Activated CD4-positive, alpha-beta T cell treated with anti-CD3 and anti-CD28 coated beads for 36 hours (primary cell): Measurements from ENCODE around the gene CLTCL1. TPM values are rescaled to one million over a fixed set of nuclear protein-coding genes. Genes with fewer than 3 reads are reported as not detected.
"Not testable (repeated sequence)": the region's sequence is repeated elsewhere in the genome, so short reads cannot be mapped to it uniquely, and the experiment has no call there.

ENCODE experiments used
- ATAC-seq: fragments of 200-7000 bp; cut with Tn5 transposase; one replicate; pipeline ENCODE4 v1.10.0; 2021; ENCODE audit warnings: mild to moderate bottlenecking, moderate library complexity
- CTCF ChIA-PET: fragments of 350-600 bp; sonication (Branson Sonifier 250); formaldehyde crosslinking; loops from one replicate; lab custom pipeline; 2021; ENCODE audit warnings: antibody characterized with exemption; lab: Charles Lee
- POLR2A ChIA-PET: fragments of 350-600 bp; sonication (Branson Sonifier 250); formaldehyde crosslinking; loops from one replicate; lab custom pipeline; 2021; ENCODE audit warnings: antibody characterized with exemption, inconsistent platforms; lab: Charles Lee
- DNase-seq: peaks from one replicate; pipeline ENCODE4 v3.0.0-alpha.2; 2020
- H3K27ac Mint-ChIP-seq: one replicate; pipeline ENCODE4 v1.8.0; 2021; ENCODE audit warnings: mixed read lengths
- H3K27me3 Mint-ChIP-seq: one replicate; pipeline ENCODE4 v1.8.0; 2021; ENCODE audit warnings: mixed read lengths
- H3K36me3 Mint-ChIP-seq: one replicate; pipeline ENCODE4 v1.8.0; 2021; ENCODE audit warnings: low read depth, mixed read lengths
- H3K4me1 Mint-ChIP-seq: one replicate; pipeline ENCODE4 v1.8.0; 2021; ENCODE audit warnings: mixed read lengths
- H3K4me3 Mint-ChIP-seq: one replicate; pipeline ENCODE4 v1.8.0; 2021; ENCODE audit warnings: mild to moderate bottlenecking, moderate library complexity, mixed read lengths
- H3K9me3 Mint-ChIP-seq: one replicate; pipeline ENCODE4 v1.8.0; 2021; ENCODE audit warnings: low read depth, mixed read lengths
- intact Hi-C, 2 experiments: fragments of 100-400 bp; cut with DNase I in 1 of 2; cut with micrococcal nuclease in 1 of 2; formaldehyde crosslinking; loops; one replicate each; pipeline versions ENCODE4 v1.14.2 to v1.15.1; 2022 to 2024; cut with DNase I, micrococcal nuclease
- total RNA-seq, 2 experiments: library from RNA; stranded (reverse); gene quantifications; one replicate each; pipeline ENCODE4 v1.2.3, GENCODE V29; 2021

The CLTCL1 gene
- total RNA-seq, 2 experiments from 2014 or later, result 0.76 to 1.2 TPM

DNA sequence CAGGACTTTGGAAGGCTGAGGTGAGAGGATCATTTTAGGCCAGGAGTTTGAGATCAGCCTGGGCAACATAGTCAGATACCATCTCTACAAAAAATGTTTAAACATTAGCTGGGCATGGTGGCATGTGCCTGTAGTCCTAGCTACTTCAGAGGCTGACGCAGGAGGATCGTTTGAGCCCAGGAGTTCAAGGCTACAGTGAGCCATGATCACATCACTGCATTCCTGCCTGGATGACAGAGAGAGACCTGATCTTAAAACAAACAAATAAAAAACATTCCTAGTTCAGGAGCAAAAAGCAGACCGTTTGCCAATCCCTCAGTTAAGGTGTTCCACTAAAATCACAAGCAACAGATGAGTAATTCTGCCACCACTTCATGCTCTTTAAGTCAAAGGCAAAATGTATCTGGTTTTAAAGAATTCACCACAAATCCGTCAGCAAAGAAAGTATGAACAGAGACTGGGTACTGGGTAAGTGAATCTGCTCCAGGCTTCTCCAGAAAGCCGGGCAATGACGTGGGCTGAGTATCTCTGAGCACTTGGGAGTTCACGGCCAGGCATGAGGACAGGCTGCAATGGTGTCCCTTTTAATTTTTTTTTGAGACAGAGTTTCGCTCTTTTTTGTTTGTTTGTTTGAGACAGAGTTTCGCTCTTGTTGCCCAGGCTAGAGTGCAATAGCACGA, 19.5 kb downstream of the CLTCL1 start:
- intact Hi-C loops, result no loop called here
- Mint-ChIP-seq H3K36me3 (peaks cover 4% of the 10 kb centered on the region), H3K27ac (no peak overlapping the region), H3K9me3 (peaks cover 4% of the 10 kb centered on the region), H3K4me3 (no peak overlapping the region), H3K27me3 (no peaks in the 10 kb centered on the region), H3K4me1 (no peaks in the 10 kb centered on the region)
- CTCF ChIA-PET, result interaction anchor here (0.6 kb wide), 1 partner anchor 8 kb away, joined by 3 read pairs; no protein-coding TSS in a partner anchor
- DNase-seq (no peak), ATAC-seq (no peak)
- POLR2A ChIA-PET, result no interaction called here

- no peak overlapping the region for H3K4me3 Mint-ChIP-seq
- POLR2A ChIA-PET, result no interaction called here
- H3K36me3 Mint-ChIP-seq, result peaks cover 7% of the 10 kb centered on the region
- CTCF ChIA-PET, result interaction anchor here (1.1 kb wide), 1 partner anchor 8 kb away, joined by 3 read pairs; no protein-coding TSS in a partner anchor
- ATAC-seq (no peak), DNase-seq (no peak)
- intact Hi-C loops, result no loop called here
- H3K4me1 Mint-ChIP-seq, result no peaks in the 10 kb centered on the region
- peaks cover 10% of the 10 kb centered on the region for H3K9me3 Mint-ChIP-seq
- no peak overlapping the region for H3K27ac Mint-ChIP-seq
- H3K27me3 Mint-ChIP-seq, result no peaks in the 10 kb centered on the region
Measured at GRCh38 chr22:19271273-19271855, 20.2 kb downstream of the CLTCL1 start.

GRCh38 chr22:19270873-19271272, 20.6 kb downstream of the CLTCL1 start:
- DNase-seq, result no peak
- Mint-ChIP-seq H3K9me3 (peaks cover 14% of the 10 kb centered on the region), H3K36me3 (peaks cover 7% of the 10 kb centered on the region), H3K4me3 (no peak overlapping the region), H3K27me3 (no peaks in the 10 kb centered on the region), H3K4me1 (no peaks in the 10 kb centered on the region), H3K27ac (no peak overlapping the region)
- POLR2A ChIA-PET, result no interaction called here
- CTCF ChIA-PET, result interaction anchor here (1.1 kb wide), 1 partner anchor 9 kb away, joined by 3 read pairs; no protein-coding TSS in a partner anchor
- ATAC-seq, result no peak
- intact Hi-C loops, result no loop called here

DNA sequence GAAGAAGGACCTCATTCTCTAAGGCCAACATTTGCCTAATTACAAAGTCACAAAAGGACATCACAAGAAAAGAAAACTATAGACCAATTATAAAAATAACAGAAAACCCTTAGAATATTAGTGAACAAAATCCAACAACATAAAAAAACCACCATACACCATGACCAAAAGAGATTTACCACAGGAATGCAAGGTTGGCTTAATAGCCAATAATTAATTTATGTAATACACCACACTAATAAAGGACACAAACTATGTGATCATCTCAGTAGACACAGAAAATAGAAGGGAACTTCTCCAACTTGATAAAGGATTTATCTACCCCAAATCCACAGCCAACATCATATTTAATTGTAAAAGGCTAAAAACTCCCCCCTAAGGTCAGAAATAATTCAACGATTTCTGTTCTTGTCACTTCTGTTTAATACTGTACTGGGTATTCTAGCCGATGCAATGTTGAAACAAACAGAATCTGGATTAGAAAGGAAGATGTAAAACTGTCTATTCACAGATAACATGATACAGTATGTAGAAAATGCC, 24.9 kb downstream of the CLTCL1 start:
- Mint-ChIP-seq H3K9me3 (peaks cover 14% of the 10 kb centered on the region), H3K4me3 (no peak overlapping the region), H3K27ac (no peak overlapping the region), H3K4me1 (no peaks in the 10 kb centered on the region), H3K27me3 (no peaks in the 10 kb centered on the region), H3K36me3 (peaks cover 7% of the 10 kb centered on the region)
- ChIA-PET CTCF (no interaction called here), POLR2A (no interaction called here)
- DNase-seq (no peak), ATAC-seq (no peak)
- intact Hi-C loops, result no loop called here

- ChIA-PET CTCF (interaction anchor here (1.0 kb wide), 1 partner anchor 44 kb away, joined by 3 read pairs; no protein-coding TSS in a partner anchor), POLR2A (no interaction called here)
- no peak for ATAC-seq
- no peak overlapping the region for H3K4me3 Mint-ChIP-seq
- H3K9me3 Mint-ChIP-seq, result peaks cover 14% of the 10 kb centered on the region
- peaks cover 7% of the 10 kb centered on the region for H3K36me3 Mint-ChIP-seq
- no peak overlapping the region for H3K27ac Mint-ChIP-seq
- peaks cover 1% of the 10 kb centered on the region for H3K4me1 Mint-ChIP-seq
- DNase-seq, result no peak
- H3K27me3 Mint-ChIP-seq, result no peaks in the 10 kb centered on the region
- intact Hi-C loops, result no loop called here
Measured at GRCh38 chr22:19265779-19266178, 25.7 kb downstream of the CLTCL1 start.

DNA sequence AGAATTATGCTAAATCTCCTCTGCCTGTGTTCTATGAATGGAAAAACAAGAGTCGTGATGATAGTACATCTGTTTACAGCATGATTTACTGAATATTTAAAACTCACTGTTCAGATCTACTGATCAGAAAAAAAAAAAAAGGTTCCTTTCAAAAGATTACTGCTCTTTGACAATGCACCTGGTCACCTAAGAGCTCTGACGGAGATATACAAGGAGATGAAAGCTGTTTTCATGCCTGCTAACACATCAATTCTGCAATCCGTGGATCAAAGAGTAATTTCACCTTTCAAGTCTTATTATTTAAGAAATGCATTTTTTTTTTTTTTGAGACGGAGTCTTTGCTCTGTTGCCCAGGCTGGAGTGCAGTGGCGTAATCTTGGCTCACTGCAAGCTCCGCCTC, 30.7 kb downstream of the CLTCL1 start:
- DNase-seq, result no peak
- ATAC-seq, result no peak
- H3K36me3 Mint-ChIP-seq, result peaks cover 2% of the 10 kb centered on the region
- H3K27ac Mint-ChIP-seq, result no peak overlapping the region
- H3K9me3 Mint-ChIP-seq, result no peaks in the 10 kb centered on the region
- intact Hi-C loops, result no loop called here
- CTCF ChIA-PET, result interaction anchor here (0.6 to 0.8 kb wide), 2 partner anchors 15 to 185 kb away, joined by 3 to 4 read pairs; no protein-coding TSS in a partner anchor
- no peaks in the 10 kb centered on the region for H3K27me3 Mint-ChIP-seq
- no peak overlapping the region for H3K4me3 Mint-ChIP-seq
- H3K4me1 Mint-ChIP-seq, result peaks cover 20% of the 10 kb centered on the region
- POLR2A ChIA-PET, result interaction anchor here (0.7 kb wide), 1 partner anchor 205 kb away, joined by 4 read pairs; no protein-coding TSS in a partner anchor

DNA sequence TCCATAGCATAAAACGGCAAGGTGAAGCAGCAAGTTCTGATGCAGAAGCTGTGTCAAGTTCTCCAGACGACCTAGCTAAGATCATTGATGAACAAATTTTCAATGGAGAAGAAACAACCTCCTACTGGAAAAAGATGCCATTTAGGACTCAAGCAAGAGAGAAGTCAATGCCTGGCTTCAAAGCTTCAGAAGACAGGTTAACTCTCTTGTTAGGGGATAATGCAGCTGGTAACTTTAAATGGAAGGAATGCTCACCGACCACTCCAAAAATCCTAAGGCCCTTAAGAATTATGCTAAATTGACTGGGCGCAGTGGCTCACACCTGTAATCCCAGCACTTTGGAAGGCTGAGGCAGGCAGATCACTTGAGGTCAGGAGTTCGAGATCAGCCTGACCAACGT, 31.3 kb downstream of the CLTCL1 start:
- H3K4me3 Mint-ChIP-seq, result no peak overlapping the region
- intact Hi-C loops, result no loop called here
- ChIA-PET POLR2A (interaction anchor here (0.7 kb wide), 1 partner anchor 205 kb away, joined by 4 read pairs; no protein-coding TSS in a partner anchor), CTCF (interaction anchor here (0.6 to 0.8 kb wide), 2 partner anchors 15 to 316 kb away, joined by 3 to 4 read pairs; no protein-coding TSS in a partner anchor)
- H3K27ac Mint-ChIP-seq, result no peak overlapping the region
- H3K36me3 Mint-ChIP-seq, result peaks cover 2% of the 10 kb centered on the region
- peaks cover 20% of the 10 kb centered on the region for H3K4me1 Mint-ChIP-seq
- H3K9me3 Mint-ChIP-seq, result no peaks in the 10 kb centered on the region
- no peaks in the 10 kb centered on the region for H3K27me3 Mint-ChIP-seq
- ATAC-seq, result no peak
- DNase-seq, result no peak

- ATAC-seq, H3K4me3 Mint-ChIP-seq, H3K27me3 Mint-ChIP-seq, H3K9me3 Mint-ChIP-seq, H3K36me3 Mint-ChIP-seq, DNase-seq, CTCF ChIA-PET, H3K27ac Mint-ChIP-seq, POLR2A ChIA-PET: not testable (repeated sequence)
- intact Hi-C loops, result loop anchor here in 1 of 2 experiments (5.0 kb wide), 1 partner anchor 63 kb away; no protein-coding TSS in a partner anchor
- peaks cover 20% of the 10 kb centered on the region for H3K4me1 Mint-ChIP-seq
Measured at GRCh38 chr22:19258968-19259288, 32.6 kb downstream of the CLTCL1 start.

GRCh38 chr22:19258371-19258770, 33.1 kb downstream of the CLTCL1 start:
- Mint-ChIP-seq H3K36me3 (peaks cover 2% of the 10 kb centered on the region), H3K4me1 (peaks cover 20% of the 10 kb centered on the region), H3K27me3 (no peaks in the 10 kb centered on the region), H3K4me3 (no peak overlapping the region), H3K27ac (no peak overlapping the region), H3K9me3 (no peaks in the 10 kb centered on the region)
- ChIA-PET POLR2A (no interaction called here), CTCF (interaction anchor here (0.7 kb wide), 1 partner anchor 87 kb away, joined by 5 read pairs; no protein-coding TSS in a partner anchor)
- intact Hi-C loops, result loop anchor here in 1 of 2 experiments (5.0 kb wide), 1 partner anchor 64 kb away; no protein-coding TSS in a partner anchor
- no peak for ATAC-seq
- no peak for DNase-seq

DNA sequence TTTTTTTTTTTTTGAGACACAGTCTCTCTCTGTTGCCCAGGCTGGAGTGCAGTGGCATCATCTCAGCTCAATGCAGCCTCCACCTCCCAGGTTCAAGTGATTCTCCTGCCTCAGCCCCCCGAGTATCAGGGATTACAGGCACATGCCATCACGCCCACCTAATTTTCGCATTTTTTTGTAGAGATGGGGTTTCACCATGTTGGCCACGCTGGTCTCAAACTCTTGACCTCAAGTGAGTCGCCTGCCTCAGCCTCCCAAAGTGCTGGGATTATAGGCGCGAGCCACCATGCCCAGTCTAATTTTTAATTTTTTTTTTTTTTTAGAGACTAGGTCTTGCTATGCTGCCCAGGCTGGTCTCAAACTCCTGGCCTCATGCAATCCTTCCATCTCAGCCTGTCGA, 35.2 kb downstream of the CLTCL1 start:
- CTCF ChIA-PET, H3K36me3 Mint-ChIP-seq: not testable (repeated sequence)
- intact Hi-C loops, result loop anchor here in 1 of 2 experiments (5.0 kb wide), 1 partner anchor 66 kb away; no protein-coding TSS in a partner anchor

DNA sequence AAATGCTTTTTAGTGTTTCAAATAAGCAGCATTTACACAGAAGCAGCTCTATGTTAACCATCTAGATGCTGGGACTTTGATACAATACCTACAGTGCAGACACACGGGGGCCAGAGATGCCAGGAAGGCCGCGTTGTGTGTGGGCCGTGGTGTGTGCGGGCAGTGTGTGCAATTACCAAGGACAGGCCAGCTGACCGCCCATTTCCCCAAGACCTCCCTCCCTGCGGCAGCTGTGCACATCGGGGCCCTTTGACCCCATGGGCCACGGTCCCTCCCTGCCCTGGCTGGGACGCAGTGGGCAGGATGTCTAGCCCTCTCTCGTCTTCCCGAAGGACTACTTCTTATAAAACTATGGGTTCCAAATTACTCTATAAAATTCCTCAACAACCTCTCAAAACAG, 38.4 kb downstream of the CLTCL1 start:
- H3K27ac Mint-ChIP-seq, result no peak overlapping the region
- POLR2A ChIA-PET, result interaction anchor here (0.6 kb wide), 1 partner anchor 75 kb away, joined by 3 read pairs; the partner anchor contains the start of gene SLC25A1
- no peak overlapping the region for H3K4me3 Mint-ChIP-seq
- DNase-seq (no peak), ATAC-seq (no peak)
- intact Hi-C loops, result no loop called here
- H3K27me3 Mint-ChIP-seq, result no peaks in the 10 kb centered on the region
- no peaks in the 10 kb centered on the region for H3K4me1 Mint-ChIP-seq
- CTCF ChIA-PET, result no interaction called here
- no peaks in the 10 kb centered on the region for H3K36me3 Mint-ChIP-seq
- no peaks in the 10 kb centered on the region for H3K9me3 Mint-ChIP-seq

More for the DNA sequence above, 35.2 kb downstream of the CLTCL1 start:
- not testable (repeated sequence) for ATAC-seq, H3K4me3 Mint-ChIP-seq, H3K27ac Mint-ChIP-seq, H3K27me3 Mint-ChIP-seq, DNase-seq, H3K9me3 Mint-ChIP-seq
- POLR2A ChIA-PET, result interaction anchor here (0.6 kb wide), 1 partner anchor 246 kb away, joined by 7 read pairs; no protein-coding TSS in a partner anchor
- H3K4me1 Mint-ChIP-seq, result peaks cover 20% of the 10 kb centered on the region
